OCI-LY1 (cell line): ENCODE measurements around the gene NPC2.

ENCODE experiments used
- EZH2 ChIP-seq: fragments of 200-600 bp; sonication (generic), shearing (Covaris generic); IDR thresholded peaks from 2 replicates; pipeline ENCODE4 v1.8.0; 2017; ENCODE audit warnings: borderline replicate concordance, mixed run types, mild to moderate bottlenecking, antibody characterized with exemption, low read length, moderate library complexity, mixed read lengths
- TF ChIP-seq, protein P1 (sequence below): fragments of 200-600 bp; sonication (generic), shearing (Covaris generic); IDR thresholded peaks from 2 replicates; pipeline ENCODE4 v1.5.1; 2017; ENCODE audit warnings: mild to moderate bottlenecking, antibody characterized with exemption, low read length, moderate library complexity, mixed read lengths

DNA sequence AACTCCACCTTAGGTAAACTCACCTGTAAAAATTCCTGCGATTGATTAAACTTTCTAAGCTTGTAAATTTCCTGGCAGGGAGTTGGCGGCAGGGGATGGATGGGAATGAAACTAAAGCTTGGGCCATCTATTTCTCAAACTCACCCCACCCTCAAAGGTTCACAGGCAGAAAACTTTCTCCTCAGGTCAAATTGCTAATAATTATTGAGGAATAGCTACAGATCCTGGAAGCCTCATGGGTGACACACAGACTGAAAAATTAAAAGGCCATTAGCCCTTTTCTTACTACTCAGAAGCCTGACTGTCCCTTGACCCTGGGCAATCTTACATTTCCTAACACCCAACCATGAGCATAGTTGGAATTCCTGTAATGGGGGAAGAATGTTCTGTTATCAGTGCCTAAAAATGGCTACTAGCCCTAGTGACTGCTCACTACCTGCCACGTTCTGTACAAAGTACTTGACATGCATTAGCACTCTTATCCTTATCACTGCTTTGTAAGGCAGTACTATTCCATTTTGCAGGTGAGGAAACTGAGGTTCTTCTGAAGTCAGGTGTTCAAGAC, 54.7 kb downstream of the NPC2 start:
- TF ChIP-seq, protein P1, sequence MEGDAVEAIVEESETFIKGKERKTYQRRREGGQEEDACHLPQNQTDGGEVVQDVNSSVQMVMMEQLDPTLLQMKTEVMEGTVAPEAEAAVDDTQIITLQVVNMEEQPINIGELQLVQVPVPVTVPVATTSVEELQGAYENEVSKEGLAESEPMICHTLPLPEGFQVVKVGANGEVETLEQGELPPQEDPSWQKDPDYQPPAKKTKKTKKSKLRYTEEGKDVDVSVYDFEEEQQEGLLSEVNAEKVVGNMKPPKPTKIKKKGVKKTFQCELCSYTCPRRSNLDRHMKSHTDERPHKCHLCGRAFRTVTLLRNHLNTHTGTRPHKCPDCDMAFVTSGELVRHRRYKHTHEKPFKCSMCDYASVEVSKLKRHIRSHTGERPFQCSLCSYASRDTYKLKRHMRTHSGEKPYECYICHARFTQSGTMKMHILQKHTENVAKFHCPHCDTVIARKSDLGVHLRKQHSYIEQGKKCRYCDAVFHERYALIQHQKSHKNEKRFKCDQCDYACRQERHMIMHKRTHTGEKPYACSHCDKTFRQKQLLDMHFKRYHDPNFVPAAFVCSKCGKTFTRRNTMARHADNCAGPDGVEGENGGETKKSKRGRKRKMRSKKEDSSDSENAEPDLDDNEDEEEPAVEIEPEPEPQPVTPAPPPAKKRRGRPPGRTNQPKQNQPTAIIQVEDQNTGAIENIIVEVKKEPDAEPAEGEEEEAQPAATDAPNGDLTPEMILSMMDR, result no peak
- no peak for TF ChIP-seq EZH2
